HepG2 (cell line): ENCODE measurements around the gene LNPK. TPM values are rescaled to one million over a fixed set of nuclear protein-coding genes. Genes with fewer than 3 reads are reported as not detected.

Source experiments
- ATAC-seq: fragments of 200-7000 bp; cut with Tn5 transposase; 3 replicates; pipeline ENCODE4 v1.9.1; 2020; ENCODE audit warnings: mild to moderate bottlenecking, moderate library complexity
- BruUV-seq: library from RNA; stranded (reverse); fragments of 400-500 nt; replicated peaks from 2 replicates; lab custom pipeline; 2021; lab: Mats Ljungman, UMichigan
- CTCF ChIA-PET: fragments of 300-600 bp; formaldehyde crosslinking; extraction: SDS; loops from one replicate; lab custom pipeline; 2021; ENCODE audit warnings: low total read pairs, inconsistent platforms, low intra/inter-chr PET ratio; lab: Yijun Ruan, JAX
- POLR2A ChIA-PET: fragments of 350-600 bp; sonication (Branson Sonifier 250); formaldehyde crosslinking; loops from one replicate; lab custom pipeline; 2020; ENCODE audit warnings: antibody characterized with exemption, inconsistent platforms; lab: Yijun Ruan, JAX
- DNase-seq: peaks from one replicate; pipeline ENCODE4 v3.0.0-alpha.2; 2015; ENCODE audit warnings: low spot score
- FAIRE-seq: peaks from 3 replicates; lab custom pipeline; 2011; peaks lifted over from hg19 to GRCh38; lab: Jason Lieb, UNC
- H2AFZ ChIP-seq: one replicate; pipeline ENCODE4 v1.6.1; 2011; ENCODE audit warnings: low read length, inconsistent platforms
- H3K27ac ChIP-seq: fragments of 300-600 bp; 3 replicates; pipeline ENCODE4 v1.8.0; 2011; ENCODE audit warnings: mixed run types, mild to moderate bottlenecking, mixed read lengths, low read length, inconsistent platforms; ENCODE audit not compliant: insufficient read depth; ENCODE audit errors: extremely low read length
- H3K27me3 ChIP-seq, 2 experiments: fragments of 200-600 bp in 1 of 2; 2 replicates in 1 of 2; 3 replicates in 1 of 2; pipeline versions ENCODE4 v1.6.0 to v1.8.0; 2011; ENCODE audit warnings: low read length in 2 of 2, mild to moderate bottlenecking in 2 of 2, moderate library complexity in 2 of 2, inconsistent platforms in 1 of 2; ENCODE audit not compliant: insufficient read depth in 2 of 2, control insufficient read depth in 1 of 2
- H3K36me3 ChIP-seq, 2 experiments: fragments of 200-600 bp in 1 of 2; replicated peaks in 1 of 2; 2 replicates in 1 of 2; 3 replicates in 1 of 2; pipeline versions ENCODE4 v1.5.1 to v1.8.0; 2011; ENCODE audit warnings: low read length in 2 of 2, inconsistent platforms in 1 of 2; ENCODE audit not compliant: insufficient read depth in 2 of 2, control insufficient read depth in 1 of 2
- H3K4me1 ChIP-seq: 2 replicates; pipeline ENCODE4 v1.5.1; 2012; ENCODE audit warnings: low read length, inconsistent platforms; ENCODE audit not compliant: insufficient read depth
- H3K4me2 ChIP-seq: 2 replicates; pipeline ENCODE4 v1.6.0; 2011; ENCODE audit warnings: low read depth, low read length, inconsistent platforms
- H3K4me3 ChIP-seq, 3 experiments: fragments of 200-600 bp in 1 of 3; sonication (generic), shearing (Covaris generic) in 1 of 3; replicated peaks in 1 of 3; 2 replicates each; pipeline ENCODE4 v1.5.1; 2011 to 2016; ENCODE audit warnings: low read length in 3 of 3, inconsistent platforms in 2 of 3, low read depth in 2 of 3, mild to moderate bottlenecking in 2 of 3, control low read depth in 1 of 3, mixed read lengths in 1 of 3; ENCODE audit not compliant: insufficient read depth in 1 of 3
- H3K79me2 ChIP-seq: one replicate; pipeline ENCODE4 v1.6.1; 2011; ENCODE audit warnings: low read length, inconsistent platforms; ENCODE audit not compliant: insufficient read depth
- H3K9ac ChIP-seq: 2 replicates; pipeline ENCODE4 v1.6.0; 2011; ENCODE audit warnings: mild to moderate bottlenecking, low read depth, low read length, inconsistent platforms; ENCODE audit not compliant: insufficient read depth
- H3K9me3 ChIP-seq: 2 replicates; pipeline ENCODE4 v1.5.1; 2012; ENCODE audit warnings: mild to moderate bottlenecking, low read length
- H4K20me1 ChIP-seq: 2 replicates; pipeline ENCODE4 v1.6.0; 2011; ENCODE audit warnings: inconsistent platforms, mild to moderate bottlenecking, low read length, moderate library complexity; ENCODE audit not compliant: insufficient read depth
- FOSL1 ChIP-seq: sonication (generic); formaldehyde crosslinking; IDR thresholded peaks from 2 replicates; pipeline ENCODE4 v1.9.0; 2021; ENCODE audit warnings: missing genetic modification reagents, borderline replicate concordance
- HES4 ChIP-seq: sonication (generic); formaldehyde crosslinking; IDR thresholded peaks from 2 replicates; pipeline ENCODE4 v1.9.0; 2021; ENCODE audit warnings: mild to moderate bottlenecking, missing genetic modification reagents, borderline replicate concordance
- RBAK ChIP-seq: sonication (generic); formaldehyde crosslinking; IDR thresholded peaks from 2 replicates; pipeline ENCODE4 v1.5.1; 2020; ENCODE audit warnings: mild to moderate bottlenecking, missing genetic modification reagents
- RNF2 ChIP-seq: fragments of 450-650 bp; conservative IDR thresholded peaks from 2 replicates; pipeline ENCODE4 v1.6.1; 2016; ENCODE audit warnings: low read depth
- ZNF382 ChIP-seq: sonication (generic); formaldehyde crosslinking; IDR thresholded peaks from 2 replicates; pipeline ENCODE4 v1.5.0; 2020; ENCODE audit warnings: missing genetic modification reagents, mild to moderate bottlenecking, borderline replicate concordance
- WGBS: methylation state at CpG from one replicate; pipeline ENCODE4 v1.1.6; 2017; ENCODE audit warnings: low lambda C conversion rate; 5-methylcytosine and 5-hydroxymethylcytosine counted together
- in situ Hi-C: cut with HindIII; loops from 2 replicates; pipeline ENCODE4 v1.10.0; 2017; ENCODE audit warnings: low pct_unique_long_range_greater_than_20kb; ENCODE audit not compliant: extremely low pct_ligation_motif_present
- intact Hi-C: fragments of 100-400 bp; cut with micrococcal nuclease; formaldehyde crosslinking; loops from one replicate; pipeline ENCODE4 v1.10.0; 2022; ENCODE audit not compliant: unreplicated experiment
- polyA plus RNA-seq, 8 experiments: library from polyadenylated mRNA; depleted of rRNA in 3 of 8; stranded (reverse) in 7 of 8; unstranded in 1 of 8; fragments of >200 nt; fragmentation: Illumina TruSeq in 4 of 8; extraction: Trizol in 4 of 8; gene quantifications; 2 replicates each; pipeline versions ENCODE4 v1.2.1 to v1.2.3, GENCODE V29; 2011 to 2016; ENCODE audit warnings: low read depth in 4 of 8, missing spikeins in 1 of 8, mixed read lengths in 1 of 8; ENCODE audit not compliant: insufficient read depth in 1 of 8
- total RNA-seq, 5 experiments: library from RNA; depleted of rRNA; stranded (reverse); fragments of >200 nt; fragmentation: Illumina TruSeq; extraction: Trizol; gene quantifications; 2 replicates each; pipeline ENCODE4 v1.2.3, GENCODE V29; 2016; ENCODE audit warnings: low read depth in 1 of 5
- TF ChIP-seq, protein P1 (sequence below): sonication (generic); formaldehyde crosslinking; IDR thresholded peaks from 2 replicates; pipeline ENCODE4 v1.4.0; 2020; ENCODE audit warnings: missing genetic modification reagents

Gene LNPK
- total and polyA plus RNA-seq, 2 of the 13 experiments (the other 11 are each of a cell fraction or from before 2014, with no cell fraction given) = 25.4 to 26.1 TPM

DNA sequence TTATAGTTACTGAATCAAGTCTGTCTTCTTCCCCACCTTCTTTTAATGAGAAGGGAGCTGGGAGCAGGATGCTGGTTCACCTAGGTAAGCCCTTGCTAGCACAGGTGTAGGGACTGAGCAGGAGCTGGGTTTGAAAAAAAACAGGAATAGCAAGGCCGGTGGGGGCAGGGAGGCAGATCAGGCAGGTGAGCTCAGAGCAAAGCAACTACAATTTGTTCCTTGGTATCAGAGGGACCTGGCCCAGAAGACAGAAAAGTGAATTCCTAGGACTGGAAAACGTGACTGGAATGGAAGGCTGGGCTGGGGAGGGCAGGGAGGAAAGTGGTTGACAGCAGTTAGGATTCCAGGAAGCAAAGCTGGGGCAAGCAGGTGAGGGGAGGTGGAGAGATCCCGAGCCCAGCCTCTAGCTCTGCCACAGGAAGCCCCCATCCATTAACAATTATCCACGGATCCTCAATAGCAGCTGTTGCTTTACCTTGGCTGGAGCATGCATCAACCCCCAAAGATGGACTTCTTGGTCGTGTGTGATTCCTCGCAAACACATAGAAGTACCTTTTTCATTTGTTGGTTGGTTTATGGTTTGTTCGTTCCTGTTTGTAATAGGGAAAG lies 118.4 kb downstream of the LNPK start:
- ChIA-PET POLR2A (no interaction called here), CTCF (no interaction called here)
- no peak for FAIRE-seq

More for the DNA sequence above, 118.4 kb downstream of the LNPK start:
- intact Hi-C loops = no loop called here
- Histone ChIP-seq H3K36me3 (no peaks in the 10 kb centered on the region), H3K9ac (no peak overlapping the region), H4K20me1 (no peaks in the 10 kb centered on the region; the same call in 1 of the 2 replicates), H3K4me3 (no peak overlapping the region), H3K4me1 (no peaks in the 10 kb centered on the region), H3K27me3 (peaks cover 0 to 10% of the 10 kb centered on the region in 2 experiments; a peak in 2 of 5 replicates), H3K4me2 (no peak overlapping the region), H2AFZ (no peak overlapping the region), H3K27ac (no peak overlapping the region), H3K79me2 (no peaks in the 10 kb centered on the region), H3K9me3 (no peaks in the 10 kb centered on the region)
- 26% methylated on average over 7 of the region's 7 CpGs for WGBS
- no peak for DNase-seq
- ATAC-seq = no peak
- in situ Hi-C loops = no loop called here
- TF ChIP-seq FOSL1 (CRISPR knock-in tag) (no peak), RNF2 (no peak), ZNF382 (CRISPR knock-in tag) (no peak), HES4 (CRISPR knock-in tag) (no peak), RBAK (CRISPR knock-in tag) (no peak)
- TF ChIP-seq, protein P1, sequence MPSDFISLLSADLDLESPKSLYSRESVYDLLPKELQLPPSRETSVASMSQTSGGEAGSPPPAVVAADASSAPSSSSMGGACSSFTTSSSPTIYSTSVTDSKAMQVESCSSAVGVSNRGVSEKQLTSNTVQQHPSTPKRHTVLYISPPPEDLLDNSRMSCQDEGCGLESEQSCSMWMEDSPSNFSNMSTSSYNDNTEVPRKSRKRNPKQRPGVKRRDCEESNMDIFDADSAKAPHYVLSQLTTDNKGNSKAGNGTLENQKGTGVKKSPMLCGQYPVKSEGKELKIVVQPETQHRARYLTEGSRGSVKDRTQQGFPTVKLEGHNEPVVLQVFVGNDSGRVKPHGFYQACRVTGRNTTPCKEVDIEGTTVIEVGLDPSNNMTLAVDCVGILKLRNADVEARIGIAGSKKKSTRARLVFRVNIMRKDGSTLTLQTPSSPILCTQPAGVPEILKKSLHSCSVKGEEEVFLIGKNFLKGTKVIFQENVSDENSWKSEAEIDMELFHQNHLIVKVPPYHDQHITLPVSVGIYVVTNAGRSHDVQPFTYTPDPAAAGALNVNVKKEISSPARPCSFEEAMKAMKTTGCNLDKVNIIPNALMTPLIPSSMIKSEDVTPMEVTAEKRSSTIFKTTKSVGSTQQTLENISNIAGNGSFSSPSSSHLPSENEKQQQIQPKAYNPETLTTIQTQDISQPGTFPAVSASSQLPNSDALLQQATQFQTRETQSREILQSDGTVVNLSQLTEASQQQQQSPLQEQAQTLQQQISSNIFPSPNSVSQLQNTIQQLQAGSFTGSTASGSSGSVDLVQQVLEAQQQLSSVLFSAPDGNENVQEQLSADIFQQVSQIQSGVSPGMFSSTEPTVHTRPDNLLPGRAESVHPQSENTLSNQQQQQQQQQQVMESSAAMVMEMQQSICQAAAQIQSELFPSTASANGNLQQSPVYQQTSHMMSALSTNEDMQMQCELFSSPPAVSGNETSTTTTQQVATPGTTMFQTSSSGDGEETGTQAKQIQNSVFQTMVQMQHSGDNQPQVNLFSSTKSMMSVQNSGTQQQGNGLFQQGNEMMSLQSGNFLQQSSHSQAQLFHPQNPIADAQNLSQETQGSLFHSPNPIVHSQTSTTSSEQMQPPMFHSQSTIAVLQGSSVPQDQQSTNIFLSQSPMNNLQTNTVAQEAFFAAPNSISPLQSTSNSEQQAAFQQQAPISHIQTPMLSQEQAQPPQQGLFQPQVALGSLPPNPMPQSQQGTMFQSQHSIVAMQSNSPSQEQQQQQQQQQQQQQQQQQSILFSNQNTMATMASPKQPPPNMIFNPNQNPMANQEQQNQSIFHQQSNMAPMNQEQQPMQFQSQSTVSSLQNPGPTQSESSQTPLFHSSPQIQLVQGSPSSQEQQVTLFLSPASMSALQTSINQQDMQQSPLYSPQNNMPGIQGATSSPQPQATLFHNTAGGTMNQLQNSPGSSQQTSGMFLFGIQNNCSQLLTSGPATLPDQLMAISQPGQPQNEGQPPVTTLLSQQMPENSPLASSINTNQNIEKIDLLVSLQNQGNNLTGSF = no peak
- no TSS peak for BruUV-seq
